Testis (tissue), 3 donors: ENCODE measurements around the gene MECP2. TPM values are rescaled to one million over a fixed set of nuclear protein-coding genes. Genes with fewer than 3 reads are reported as not detected.
A peak's percentile ranks its signal among the peaks of the same experiment; 100 is the strongest.

Source experiments
- DNase-seq: peaks from one replicate; pipeline ENCODE4 v3.0.0-alpha.2; 2019
- H3K27ac ChIP-seq, 2 donors: fragments of 200-600 bp; sonication (generic); one replicate each; pipeline ENCODE4 v1.5.1; 2019
- H3K27me3 ChIP-seq: fragments of 200-600 bp; sonication (generic); one replicate; pipeline ENCODE4 v1.5.1; 2019
- H3K36me3 ChIP-seq: fragments of 200-600 bp; sonication (generic); one replicate; pipeline ENCODE4 v1.5.1; 2017; ENCODE audit warnings: low read depth; ENCODE audit errors: missing control alignments
- H3K4me1 ChIP-seq: fragments of 200-600 bp; sonication (generic); one replicate; pipeline ENCODE4 v1.5.1; 2019
- H3K4me3 ChIP-seq, 2 donors: fragments of 200-600 bp; sonication (generic); one replicate each; pipeline ENCODE4 v1.5.1; 2017 to 2019
- H3K9me3 ChIP-seq: fragments of 200-600 bp; sonication (generic); one replicate; pipeline ENCODE4 v1.5.1; 2017
- CTCF ChIP-seq, 3 experiments: fragments of 450-650 bp in 2 of 3; fragments of 200-600 bp in 1 of 3; sonication (generic) in 1 of 3; IDR thresholded peaks; one replicate each; pipeline ENCODE4 v1.5.1; 2016 to 2019; ENCODE audit warnings: antibody characterized with exemption in 3 of 3, mild to moderate bottlenecking in 2 of 3, moderate library complexity in 1 of 3
- POLR2A ChIP-seq: fragments of 450-650 bp; IDR thresholded peaks from one replicate; pipeline ENCODE4 v1.6.1; 2017; ENCODE audit warnings: antibody characterized with exemption, mild to moderate bottlenecking, moderate library complexity
- WGBS, 2 donors: methylation state at CpG; one replicate each; pipeline ENCODE4 v1.1.5; 2018; 5-methylcytosine and 5-hydroxymethylcytosine counted together
- intact Hi-C: fragments of 100-400 bp; cut with DNase I; formaldehyde crosslinking; loops from one replicate; pipeline ENCODE4 v1.15.1; 2023; ENCODE audit warnings: low total_unique reads
- polyA plus RNA-seq: library from polyadenylated mRNA; stranded (reverse); fragments of 350-450 nt; fragmentation: Illumina TruSeq; extraction: RNeasy Lipid Tissue Mini Kit (QIAGEN cat#74804); gene quantifications from one replicate; pipeline ENCODE4 v1.2.3, GENCODE V29; 2014; ENCODE audit warnings: low read depth, low replicate concordance; ENCODE audit not compliant: insufficient read depth
- total RNA-seq, 2 donors: library from RNA; depleted of rRNA; stranded (reverse); fragments of >200 nt; gene quantifications; one replicate each; pipeline ENCODE4 v1.2.3, GENCODE V29; 2016

The MECP2 gene
- total and polyA plus RNA-seq, 3 donors from 2014 or later: 25.0 to 86.4 (median 85.4) TPM

- Histone ChIP-seq H3K27ac (no peak overlapping the region), H3K27me3 (no peaks in the 10 kb centered on the region), H3K4me3 (no peak overlapping the region), H3K4me1 (peaks cover 10% of the 10 kb centered on the region), H3K9me3 (no peaks in the 10 kb centered on the region), H3K36me3 (no peaks in the 10 kb centered on the region)
- 73% methylated on average over 8 of the region's 8 CpGs; no CpG with 5 or more reads in 1 of the 2 donors for WGBS, 2 donors
- no peak for DNase-seq
- intact Hi-C loops: no loop called here
- TF ChIP-seq CTCF (IDR thresholded peaks at IDR 0.05) (no peak), POLR2A (no peak)
These were observed 72.3 kb downstream of the MECP2 start for GRCh38 chrX:154025230-154025629.

- intact Hi-C loops: no loop called here
- Histone ChIP-seq H3K27ac (no peak overlapping the region), H3K36me3 (no peaks in the 10 kb centered on the region), H3K27me3 (no peaks in the 10 kb centered on the region), H3K4me3 (no peak overlapping the region), H3K4me1 (peaks cover 10% of the 10 kb centered on the region), H3K9me3 (no peaks in the 10 kb centered on the region)
- no peak for DNase-seq
- 77 to 100% methylated on average over 1 to 11 of the region's 15 CpGs for WGBS, 2 donors
- TF ChIP-seq POLR2A (no peak), CTCF (IDR thresholded peaks at IDR 0.05) (no peak)
These were observed 73.2 kb downstream of the MECP2 start for GRCh38 chrX:154024271-154024670.

GRCh38 chrX:154023276-154024000, 74.1 kb downstream of the MECP2 start:
- Histone ChIP-seq H3K27ac (no peak overlapping the region), H3K4me3 (no peak overlapping the region), H3K27me3 (no peaks in the 10 kb centered on the region), H3K36me3 (no peaks in the 10 kb centered on the region), H3K4me1 (peaks cover 6% of the 10 kb centered on the region), H3K9me3 (no peaks in the 10 kb centered on the region)
- no peak for DNase-seq
- intact Hi-C loops: no loop called here
- 67 to 70% methylated on average over 7 to 27 of the region's 27 CpGs for WGBS, 2 donors
- TF ChIP-seq CTCF (IDR thresholded peaks at IDR 0.05): no peak
- no peak for TF ChIP-seq POLR2A

GRCh38 chrX:154022108-154022507, 75.4 kb downstream of the MECP2 start:
- no peak overlapping the region for H3K4me3 ChIP-seq
- intact Hi-C loops: no loop called here
- H3K27ac ChIP-seq: no peak overlapping the region
- H3K9me3 ChIP-seq: no peaks in the 10 kb centered on the region
- no peak for DNase-seq
- peaks cover 6% of the 10 kb centered on the region for H3K4me1 ChIP-seq
- H3K27me3 ChIP-seq: no peaks in the 10 kb centered on the region
- 83 to 84% methylated on average over 2 to 5 of the region's 5 CpGs for WGBS, 2 donors
- no peaks in the 10 kb centered on the region for H3K36me3 ChIP-seq
- TF ChIP-seq POLR2A (no peak), CTCF (IDR thresholded peaks at IDR 0.05) (no peak)

GRCh38 chrX:154021131-154021611, 76.3 kb downstream of the MECP2 start:
- no peaks in the 10 kb centered on the region for H3K27me3 ChIP-seq
- no peaks in the 10 kb centered on the region for H3K9me3 ChIP-seq
- intact Hi-C loops: no loop called here
- H3K36me3 ChIP-seq: no peaks in the 10 kb centered on the region
- no peak for DNase-seq
- WGBS, 2 donors: 56 to 57% methylated on average over 1 to 9 of the region's 11 CpGs
- peak overlapping the region in 1 of 2 donors; percentile 84 for H3K27ac ChIP-seq
- no peak overlapping the region for H3K4me3 ChIP-seq
- no peak for TF ChIP-seq CTCF (IDR thresholded peaks at IDR 0.05)
- TF ChIP-seq POLR2A: no peak
- peaks cover 6% of the 10 kb centered on the region for H3K4me1 ChIP-seq
